GM12875 (cell line): ENCODE data around the gene ANTXRL.

ENCODE experiments used
- H3K4me3 ChIP-seq: one replicate; pipeline ENCODE4 v1.5.1; 2011; ENCODE audit warnings: low read depth, low read length, control low read depth
- CTCF ChIP-seq: IDR thresholded peaks from 2 replicates; pipeline ENCODE4 v1.5.1; 2011; ENCODE audit warnings: low read depth, mild to moderate bottlenecking, control low read depth, inconsistent platforms, low read length, moderate library complexity, borderline replicate concordance; ENCODE audit not compliant: insufficient read depth

Gene ANTXRL

GRCh38 chr10:46319389-46319788 lies 32.6 kb downstream of the ANTXRL start:
- no peak for TF ChIP-seq CTCF
- no peak overlapping the region for H3K4me3 ChIP-seq

DNA sequence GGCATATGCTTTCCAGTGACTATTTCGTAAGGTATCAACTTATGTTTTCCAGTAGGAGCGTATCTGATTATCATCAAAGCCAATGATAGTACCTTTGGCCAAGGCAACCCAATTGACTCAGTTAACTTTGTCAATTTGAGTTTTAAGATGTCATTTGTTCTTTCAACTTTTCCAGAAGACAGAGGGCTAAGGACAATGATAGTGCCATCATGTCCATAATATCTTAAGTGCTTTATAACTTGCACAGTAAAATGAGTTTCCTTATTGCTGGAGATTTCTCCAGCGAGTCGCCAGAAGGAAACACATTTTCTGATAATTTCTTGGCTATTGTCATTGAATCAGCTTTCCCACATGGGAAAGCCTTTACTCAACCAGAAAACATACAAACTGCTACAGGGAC lies 35.0 kb downstream of the ANTXRL start:
- no peak for TF ChIP-seq CTCF
- H3K4me3 ChIP-seq: no peak overlapping the region

DNA sequence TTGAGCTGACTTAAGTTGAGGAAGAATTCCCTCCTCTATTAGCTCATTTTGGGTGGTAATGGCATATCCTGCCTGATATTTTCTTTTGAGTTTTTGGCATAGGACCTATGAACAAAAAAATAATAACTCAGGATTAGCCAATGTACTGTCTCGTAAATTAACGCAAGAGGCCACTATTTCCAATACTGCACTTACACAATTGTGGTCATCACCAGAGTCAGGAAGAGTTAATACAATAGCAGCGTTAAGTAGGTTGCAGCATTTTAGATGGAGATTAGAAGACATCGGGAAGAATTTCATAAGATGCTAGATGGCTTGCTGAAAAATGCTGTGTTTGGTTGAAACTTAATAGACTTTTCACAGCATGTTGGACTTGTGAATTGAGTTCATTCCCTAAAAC lies 36.4 kb downstream of the ANTXRL start:
- TF ChIP-seq CTCF: no peak

DNA sequence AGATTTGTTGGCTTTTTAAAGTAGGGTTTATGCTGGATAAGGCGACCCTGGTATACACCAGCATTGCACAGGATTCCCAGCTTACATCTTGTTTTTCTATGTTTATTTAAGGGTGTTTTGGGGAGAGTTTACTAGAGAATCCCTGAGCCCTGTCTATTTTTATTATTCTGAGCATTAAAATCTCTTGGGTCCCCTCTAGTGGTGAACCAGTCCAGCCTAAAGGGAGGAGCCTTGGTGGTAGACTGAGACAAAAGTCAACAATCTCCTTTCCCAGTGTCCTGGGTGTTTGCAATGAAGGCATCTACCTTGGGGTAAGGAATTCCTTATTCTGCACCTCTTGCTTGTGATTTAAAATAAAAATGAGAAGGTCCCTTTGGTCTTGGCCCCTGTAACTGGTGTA lies 38.2 kb downstream of the ANTXRL start:
- H3K4me3 ChIP-seq: no peak overlapping the region
- peak; percentile 19; the same call in 1 of the 2 replicates for TF ChIP-seq CTCF

More for the DNA sequence above, 36.4 kb downstream of the ANTXRL start:
- no peak overlapping the region for H3K4me3 ChIP-seq

DNA sequence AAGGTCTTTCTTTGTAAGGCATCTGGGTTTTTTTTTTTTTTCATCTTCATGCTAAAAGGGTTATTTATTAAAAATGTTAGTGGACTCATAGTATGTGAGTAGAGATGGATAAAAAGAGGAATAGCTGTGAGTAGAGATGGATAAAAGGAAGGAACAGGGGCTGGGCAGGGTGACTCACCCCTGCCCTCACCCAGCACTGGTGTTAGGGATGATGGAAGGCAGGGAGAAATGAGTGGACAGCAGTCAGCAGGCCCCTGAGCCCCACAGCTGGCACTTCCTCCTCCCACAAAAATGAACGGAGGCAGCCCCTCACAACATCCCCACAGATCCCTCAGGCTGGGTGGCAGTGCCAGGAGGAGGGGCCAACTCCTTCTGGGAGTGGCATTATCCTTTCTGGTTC lies 39.3 kb downstream of the ANTXRL start:
- no peak overlapping the region for H3K4me3 ChIP-seq
- TF ChIP-seq CTCF: no peak

DNA sequence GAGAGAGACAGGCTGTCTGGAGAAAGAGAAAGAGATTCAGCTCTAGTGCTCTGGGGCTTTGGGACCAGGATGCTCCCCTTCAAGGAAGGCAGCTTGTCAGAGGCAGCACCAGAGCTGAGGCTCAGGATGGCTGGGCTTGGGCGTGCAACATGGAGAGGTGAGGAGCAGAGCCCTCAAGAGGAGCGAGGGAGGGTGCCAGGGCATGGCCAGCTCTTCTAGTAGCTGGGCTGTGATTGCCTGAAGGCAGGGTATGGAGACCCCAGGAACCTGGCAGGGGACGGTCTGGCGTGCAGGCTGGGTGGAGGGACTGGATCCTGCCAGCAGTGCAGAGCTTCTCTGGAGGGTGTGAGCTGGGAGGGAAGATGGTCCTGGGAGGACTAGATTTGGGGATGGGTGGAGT lies 40.2 kb downstream of the ANTXRL start:
- no peak overlapping the region for H3K4me3 ChIP-seq
- TF ChIP-seq CTCF: no peak

- H3K4me3 ChIP-seq: no peak overlapping the region
- no peak for TF ChIP-seq CTCF
Measured at GRCh38 chr10:46327685-46328084, 40.9 kb downstream of the ANTXRL start.
